GM12878 (cell line): ENCODE data around the gene MCCD1. TPM values are rescaled to one million over a fixed set of nuclear protein-coding genes. Genes with fewer than 3 reads are reported as not detected.

ENCODE experiments used
- ATAC-seq: fragments of 200-7000 bp; cut with Tn5 transposase; 3 replicates; pipeline ENCODE4 v1.9.1; 2020; ENCODE audit warnings: mild to moderate bottlenecking, moderate library complexity
- BruUV-seq: library from RNA; stranded (reverse); fragments of 400-500 nt; replicated peaks from 2 replicates; lab custom pipeline; 2021; lab: Mats Ljungman, UMichigan
- CTCF ChIA-PET: fragments of 300-600 bp; sonication (Branson Sonifier 250); formaldehyde crosslinking; extraction: SDS; loops from one replicate; lab custom pipeline; 2021; ENCODE audit warnings: inconsistent platforms; lab: Yijun Ruan, JAX
- POLR2A ChIA-PET: fragments of 350-600 bp; formaldehyde crosslinking; extraction: SDS; loops from one replicate; lab custom pipeline; 2021; ENCODE audit warnings: inconsistent platforms; lab: Charles Lee
- RAD21 ChIA-PET: fragments of 300-600 bp; sonication (Branson Sonifier 250); formaldehyde crosslinking; loops from one replicate; lab custom pipeline; 2023; ENCODE audit warnings: antibody characterized with exemption; ENCODE audit not compliant: unreplicated experiment; lab: Charles Lee
- SMC1A ChIA-PET: fragments of 300-600 bp; sonication (Branson Sonifier 250); formaldehyde crosslinking; loops from one replicate; lab custom pipeline; 2023; ENCODE audit not compliant: unreplicated experiment, uncharacterized antibody; lab: Charles Lee
- DNase-seq: peaks from one replicate; pipeline ENCODE4 v3.0.0-alpha.2; 2011; ENCODE audit warnings: low read depth, low spot score
- FAIRE-seq: peaks from 3 replicates; lab custom pipeline; 2011; peaks lifted over from hg19 to GRCh38; lab: Jason Lieb, UNC
- H2AFZ ChIP-seq: 2 replicates; pipeline ENCODE4 v1.6.0; 2011; ENCODE audit warnings: low read depth, low read length, control low read depth; ENCODE audit not compliant: control insufficient read depth
- H3K27ac ChIP-seq: 2 replicates; pipeline ENCODE4 v1.5.1; 2011; ENCODE audit warnings: control low read depth; ENCODE audit not compliant: control insufficient read depth, insufficient read depth
- H3K27me3 ChIP-seq, 2 experiments: replicated peaks in 1 of 2; 2 replicates each; pipeline versions ENCODE4 v1.6.0 to v1.6.1; 2011; ENCODE audit warnings: low read length in 1 of 2; ENCODE audit not compliant: control insufficient read depth in 2 of 2, insufficient read depth in 2 of 2
- H3K36me3 ChIP-seq, 2 experiments: 2 replicates each; pipeline ENCODE4 v1.5.1; 2011; ENCODE audit warnings: low read length in 1 of 2; ENCODE audit not compliant: control insufficient read depth in 2 of 2, insufficient read depth in 2 of 2
- H3K4me1 ChIP-seq: 2 replicates; pipeline ENCODE4 v1.6.1; 2011; ENCODE audit warnings: mild to moderate bottlenecking, low read length, moderate library complexity, mixed read lengths; ENCODE audit not compliant: control insufficient read depth, insufficient read depth
- H3K4me2 ChIP-seq: 2 replicates; pipeline ENCODE4 v1.6.0; 2011; ENCODE audit warnings: control low read depth; ENCODE audit not compliant: control insufficient read depth, insufficient read depth
- H3K4me3 ChIP-seq: fragments of 200-600 bp; sonication (generic); 2 replicates; pipeline ENCODE4 v1.5.1; 2016
- H3K79me2 ChIP-seq: 2 replicates; pipeline ENCODE4 v1.6.0; 2011; ENCODE audit warnings: low read length; ENCODE audit not compliant: control insufficient read depth, insufficient read depth
- H3K9ac ChIP-seq: 2 replicates; pipeline ENCODE4 v1.8.0; 2011; ENCODE audit warnings: low read length, control low read depth, mixed read lengths; ENCODE audit not compliant: control insufficient read depth, insufficient read depth
- H3K9me3 ChIP-seq: replicated peaks from 3 replicates; pipeline ENCODE4 v1.5.1; 2011; ENCODE audit warnings: mild to moderate bottlenecking, low read length; ENCODE audit not compliant: control insufficient read depth, insufficient read depth
- H4K20me1 ChIP-seq: 2 replicates; pipeline ENCODE4 v1.6.0; 2011; ENCODE audit not compliant: control insufficient read depth, insufficient read depth
- CBFB ChIP-seq: IDR thresholded peaks from 2 replicates; pipeline ENCODE4 v1.6.1; 2016; ENCODE audit warnings: antibody characterized with exemption, low read depth
- KLF5 ChIP-seq: fragments of 450-650 bp; IDR thresholded peaks from 2 replicates; pipeline ENCODE4 v1.6.1; 2014; ENCODE audit warnings: mild to moderate bottlenecking; ENCODE audit not compliant: partially characterized antibody
- WGBS: methylation state at CpG from one replicate; pipeline ENCODE4 v1.1.6; 2016; ENCODE audit warnings: low lambda C conversion rate; ENCODE audit not compliant: insufficient replicate concordance, insufficient coverage; ENCODE audit errors: missing lambda C conversion rate; 5-methylcytosine and 5-hydroxymethylcytosine counted together
- in situ Hi-C: fragments of 300-500 bp; cut with MboI; formaldehyde crosslinking; loops from 9 replicates; pipeline ENCODE4 v1.14.3; 2018; ENCODE audit warnings: mixed read lengths
- intact Hi-C: fragments of 100-400 bp; cut with micrococcal nuclease; formaldehyde crosslinking; loops from one replicate; pipeline ENCODE4 v1.14.2; 2022; ENCODE audit not compliant: unreplicated experiment
- polyA plus RNA-seq, 11 experiments: library from polyadenylated mRNA; depleted of rRNA in 4 of 11; unstranded in 6 of 11; stranded (reverse) in 5 of 11; fragments of >200 nt; fragmentation: Nextera tagmentation in 4 of 11; fragmentation: Illumina TruSeq in 1 of 11; extraction: Ambion mirVana in 4 of 11; extraction: Trizol in 1 of 11; gene quantifications; 1 replicate in 1 of 11; 2 replicates in 10 of 11; pipeline versions ENCODE4 v1.2.1 to v1.2.3, GENCODE V29; 2011 to 2016; ENCODE audit warnings: inconsistent platforms in 2 of 11, missing spikeins in 2 of 11, low read depth in 1 of 11
- small RNA-seq: library from RNA; depleted of rRNA; stranded (forward); fragments of <200 nt; gene quantifications from one replicate; pipeline ENCODE3, GENCODE V24; 2014
- total RNA-seq, 4 experiments: library from RNA; depleted of rRNA in 3 of 4; stranded (reverse); fragments of >200 nt in 3 of 4; fragmentation: Illumina TruSeq in 1 of 4; extraction: Trizol in 1 of 4; gene quantifications; 2 replicates each; pipeline versions ENCODE4 v1.2.1 to v1.2.3, GENCODE V29; 2013 to 2021

MCCD1 gene
- total and polyA plus RNA-seq, 10 of the 15 experiments (the other 5 are each of a cell fraction or from before 2014, with no cell fraction given), result not detected

DNA sequence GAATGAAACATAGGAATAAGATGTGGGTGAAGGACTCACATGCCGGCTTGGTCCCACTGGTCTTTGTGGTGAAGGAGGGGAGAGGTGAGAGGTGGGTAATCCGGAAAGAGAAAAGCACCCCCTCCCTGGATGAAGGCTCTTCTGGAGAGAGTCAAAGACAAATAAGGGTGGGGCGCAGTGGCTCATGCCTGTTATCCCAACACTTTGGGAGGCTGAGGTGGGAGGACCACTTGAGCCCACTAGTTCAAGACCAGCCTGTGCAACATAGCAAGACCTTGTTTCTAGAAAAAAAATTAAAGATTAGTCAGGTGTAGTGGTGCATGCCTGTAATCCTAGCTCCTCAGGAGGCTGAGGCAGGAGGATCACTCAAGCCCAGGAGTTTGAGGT is 50.4 kb downstream of the MCCD1 start:
- H3K27me3 ChIP-seq, result no peaks in the 10 kb centered on the region
- TF ChIP-seq CBFB, result 0 out of 2 replicates have a peak, but pooled peaks have one; percentile 10
- no peak for TF ChIP-seq KLF5
- POLR2A ChIA-PET, result interaction anchor here (5.2 to 17.1 kb wide), 5 partner anchors 5 to 29 kb away, joined by 42 to 282 read pairs (median 222); partner anchors contain the start of genes ATP6V1G2, LST1, LTB and NCR3
- peaks cover 80% of the 10 kb centered on the region for H3K79me2 ChIP-seq
- WGBS, result 34% methylated on average over 3 of the region's 3 CpGs
- no peak overlapping the region for H3K9ac ChIP-seq
- SMC1A ChIA-PET, result interaction anchor here (2.4 to 45.5 kb wide), 3 partner anchors 16 to 31 kb away, joined by 8 to 1989 read pairs (median 523); partner anchors contain the start of genes ATP6V1G2, DDX39B, LTA and NCR3
- peak overlapping the region; percentile 95 for H3K4me2 ChIP-seq
- RAD21 ChIA-PET, result interaction anchor here (6.2 to 17.5 kb wide), 3 partner anchors 9 to 26 kb away, joined by 53 to 620 read pairs (median 466); partner anchors contain the start of genes ATP6V1G2, LTA, NCR3 and NFKBIL1
- no peak for FAIRE-seq
- no peak for DNase-seq
- CTCF ChIA-PET, result interaction anchor here (1.1 to 31.0 kb wide), 3 partner anchors 14 to 85 kb away, joined by 3 to 2098 read pairs (median 789); partner anchors contain the start of genes ATP6V1G2, DDX39B, LST1 and LTA
- H3K27ac ChIP-seq, result peak overlapping the region; percentile 91
- peaks cover 0 to 7% of the 10 kb centered on the region in 2 experiments; a peak in 2 of 4 replicates for H3K36me3 ChIP-seq
- H4K20me1 ChIP-seq, result no peaks in the 10 kb centered on the region
- in situ Hi-C loops, result no loop called here
- ATAC-seq, result no peak
- H2AFZ ChIP-seq, result no peak overlapping the region
- H3K4me1 ChIP-seq, result peaks cover 39% of the 10 kb centered on the region
- peak overlapping the region; percentile 93; the same call in 1 of the 2 replicates for H3K4me3 ChIP-seq
- H3K9me3 ChIP-seq, result no peaks in the 10 kb centered on the region
- BruUV-seq, result no TSS peak
- intact Hi-C loops, result no loop called here

Small RNA genes within 50 kb of the gene (small RNA-seq; reads per million reads assigned to genes)
- gene AL663061.1 (not detected), gene RF00019 (not detected), gene SNORD117 (188 reads per million, percentile 99 among the genes with 10 or more reads in this experiment), gene SNORD84 (not detected)

Other genes with a start within 250 kb of the MCCD1 start
Only the 7 nearest of the 30 such genes appear.
- 21.6 and 21.9 TPM in 2 replicates for gene MICB, start 30.8 kb upstream of the MCCD1 start, total RNA-seq (2014; rRNA removed)
- 17.6 TPM in 2 replicates for gene MICB, start 30.8 kb upstream of the MCCD1 start, total RNA-seq (2014; rRNA removed; fragmentation: Illumina TruSeq; extraction: Trizol)
- gene MICB, start 30.8 kb upstream of the MCCD1 start, total RNA-seq (2021), result 15.6 and 18.0 TPM in 2 replicates
- 26.6 and 37.1 TPM in 2 replicates for gene MICB, start 30.8 kb upstream of the MCCD1 start, polyA plus RNA-seq (2011; rRNA removed)
- 25.2 and 29.8 TPM in 2 replicates for gene MICB, start 30.8 kb upstream of the MCCD1 start, polyA plus RNA-seq (2014; fragmentation: Illumina TruSeq; extraction: Trizol)
- gene MICB, start 30.8 kb upstream of the MCCD1 start, polyA plus RNA-seq (2014; fragmentation: Nextera tagmentation; extraction: Ambion mirVana), result 10 to 100 TPM in 1 of 2 experiments, 1 to 10 TPM in 1; 9.0 to 11.3 TPM
- 23.7 and 25.5 TPM in 2 replicates for gene MICB, start 30.8 kb upstream of the MCCD1 start, polyA plus RNA-seq (2014; rRNA removed)
- gene MICB, start 30.8 kb upstream of the MCCD1 start, polyA plus RNA-seq (2016; fragmentation: Nextera tagmentation; extraction: Ambion mirVana), result 10 to 100 TPM; 12.1 to 12.6 TPM
- gene DDX39B, start 13.0 kb downstream of the MCCD1 start, total RNA-seq (2014; rRNA removed), result 542 and 564 TPM in 2 replicates
- 316 and 317 TPM in 2 replicates for gene DDX39B, start 13.0 kb downstream of the MCCD1 start, total RNA-seq (2014; rRNA removed; fragmentation: Illumina TruSeq; extraction: Trizol)
- gene DDX39B, start 13.0 kb downstream of the MCCD1 start, total RNA-seq (2021), result 337 and 345 TPM in 2 replicates
- gene DDX39B, start 13.0 kb downstream of the MCCD1 start, polyA plus RNA-seq (2011; rRNA removed), result 399 and 625 TPM in 2 replicates
- gene DDX39B, start 13.0 kb downstream of the MCCD1 start, polyA plus RNA-seq (2014; fragmentation: Illumina TruSeq; extraction: Trizol), result 379 and 384 TPM in 2 replicates
- gene DDX39B, start 13.0 kb downstream of the MCCD1 start, polyA plus RNA-seq (2014; fragmentation: Nextera tagmentation; extraction: Ambion mirVana), result 100 to 1,000 TPM; 271 to 277 TPM
- 661 and 728 TPM in 2 replicates for gene DDX39B, start 13.0 kb downstream of the MCCD1 start, polyA plus RNA-seq (2014; rRNA removed)
- 100 to 1,000 TPM; 275 to 296 TPM for gene DDX39B, start 13.0 kb downstream of the MCCD1 start, polyA plus RNA-seq (2016; fragmentation: Nextera tagmentation; extraction: Ambion mirVana)
- 2.2 and 2.5 TPM in 2 replicates for gene ATP6V1G2, start 17.6 kb downstream of the MCCD1 start, total RNA-seq (2014; rRNA removed)
- gene ATP6V1G2, start 17.6 kb downstream of the MCCD1 start, total RNA-seq (2014; rRNA removed; fragmentation: Illumina TruSeq; extraction: Trizol), result 2.7 and 2.9 TPM in 2 replicates
- 2.5 and 3.5 TPM in 2 replicates for gene ATP6V1G2, start 17.6 kb downstream of the MCCD1 start, total RNA-seq (2021)
- 8.9 and 11.1 TPM in 2 replicates for gene ATP6V1G2, start 17.6 kb downstream of the MCCD1 start, polyA plus RNA-seq (2011; rRNA removed)
- 4.3 and 4.9 TPM in 2 replicates for gene ATP6V1G2, start 17.6 kb downstream of the MCCD1 start, polyA plus RNA-seq (2014; fragmentation: Illumina TruSeq; extraction: Trizol)
- gene ATP6V1G2, start 17.6 kb downstream of the MCCD1 start, polyA plus RNA-seq (2014; fragmentation: Nextera tagmentation; extraction: Ambion mirVana), result under 1 TPM; 0.45 to 0.58 TPM
- 2.6 and 3.5 TPM in 2 replicates for gene ATP6V1G2, start 17.6 kb downstream of the MCCD1 start, polyA plus RNA-seq (2014; rRNA removed)
- 1 to 10 TPM; 2.8 to 3.1 TPM for gene ATP6V1G2, start 17.6 kb downstream of the MCCD1 start, polyA plus RNA-seq (2016; fragmentation: Nextera tagmentation; extraction: Ambion mirVana)
- gene NFKBIL1, start 18.6 kb downstream of the MCCD1 start, total RNA-seq (2014; rRNA removed), result 11.2 and 14.1 TPM in 2 replicates
- 5.3 and 5.4 TPM in 2 replicates for gene NFKBIL1, start 18.6 kb downstream of the MCCD1 start, total RNA-seq (2014; rRNA removed; fragmentation: Illumina TruSeq; extraction: Trizol)
- 11.9 and 12.0 TPM in 2 replicates for gene NFKBIL1, start 18.6 kb downstream of the MCCD1 start, total RNA-seq (2021)
- gene NFKBIL1, start 18.6 kb downstream of the MCCD1 start, polyA plus RNA-seq (2011; rRNA removed), result 3.1 and 5.9 TPM in 2 replicates
- gene NFKBIL1, start 18.6 kb downstream of the MCCD1 start, polyA plus RNA-seq (2014; fragmentation: Illumina TruSeq; extraction: Trizol), result 0.65 and 1.5 TPM in 2 replicates
- under 1 TPM; 0.19 to 0.64 TPM for gene NFKBIL1, start 18.6 kb downstream of the MCCD1 start, polyA plus RNA-seq (2014; fragmentation: Nextera tagmentation; extraction: Ambion mirVana)
- gene NFKBIL1, start 18.6 kb downstream of the MCCD1 start, polyA plus RNA-seq (2014; rRNA removed), result 13.9 and 15.1 TPM in 2 replicates
- gene NFKBIL1, start 18.6 kb downstream of the MCCD1 start, polyA plus RNA-seq (2016; fragmentation: Nextera tagmentation; extraction: Ambion mirVana), result 10 to 100 TPM in 1 of 2 experiments, 1 to 10 TPM in 1; 8.2 to 11.1 TPM
- 50.0 and 50.2 TPM in 2 replicates for gene LTA, start 43.3 kb downstream of the MCCD1 start, total RNA-seq (2014; rRNA removed)
- 35.8 and 36.4 TPM in 2 replicates for gene LTA, start 43.3 kb downstream of the MCCD1 start, total RNA-seq (2014; rRNA removed; fragmentation: Illumina TruSeq; extraction: Trizol)
- 69.8 and 72.5 TPM in 2 replicates for gene LTA, start 43.3 kb downstream of the MCCD1 start, total RNA-seq (2021)
- 10.6 and 27.5 TPM in 2 replicates for gene LTA, start 43.3 kb downstream of the MCCD1 start, polyA plus RNA-seq (2011; rRNA removed)
- 84.7 and 94.0 TPM in 2 replicates for gene LTA, start 43.3 kb downstream of the MCCD1 start, polyA plus RNA-seq (2014; fragmentation: Illumina TruSeq; extraction: Trizol)
- gene LTA, start 43.3 kb downstream of the MCCD1 start, polyA plus RNA-seq (2014; fragmentation: Nextera tagmentation; extraction: Ambion mirVana), result 100 to 1,000 TPM in 1 of 2 experiments, 10 to 100 TPM in 1; 87.8 to 100 TPM
- gene LTA, start 43.3 kb downstream of the MCCD1 start, polyA plus RNA-seq (2014; rRNA removed), result 40.8 and 46.9 TPM in 2 replicates
- gene LTA, start 43.3 kb downstream of the MCCD1 start, polyA plus RNA-seq (2016; fragmentation: Nextera tagmentation; extraction: Ambion mirVana), result 10 to 100 TPM; 80.3 to 88.3 TPM
- 89.1 and 92.9 TPM in 2 replicates for gene TNF, start 46.6 kb downstream of the MCCD1 start, total RNA-seq (2014; rRNA removed)
- 68.6 and 70.2 TPM in 2 replicates for gene TNF, start 46.6 kb downstream of the MCCD1 start, total RNA-seq (2014; rRNA removed; fragmentation: Illumina TruSeq; extraction: Trizol)
- gene TNF, start 46.6 kb downstream of the MCCD1 start, total RNA-seq (2021), result 80.5 and 83.9 TPM in 2 replicates
- 15.0 and 22.7 TPM in 2 replicates for gene TNF, start 46.6 kb downstream of the MCCD1 start, polyA plus RNA-seq (2011; rRNA removed)
- 50.6 and 74.3 TPM in 2 replicates for gene TNF, start 46.6 kb downstream of the MCCD1 start, polyA plus RNA-seq (2014; fragmentation: Illumina TruSeq; extraction: Trizol)
- gene TNF, start 46.6 kb downstream of the MCCD1 start, polyA plus RNA-seq (2014; fragmentation: Nextera tagmentation; extraction: Ambion mirVana), result 10 to 100 TPM; 18.0 to 30.2 TPM
- gene TNF, start 46.6 kb downstream of the MCCD1 start, polyA plus RNA-seq (2014; rRNA removed), result 94.8 and 97.1 TPM in 2 replicates
- 10 to 100 TPM; 49.4 to 53.5 TPM for gene TNF, start 46.6 kb downstream of the MCCD1 start, polyA plus RNA-seq (2016; fragmentation: Nextera tagmentation; extraction: Ambion mirVana)
- gene LTB, start 53.5 kb downstream of the MCCD1 start, total RNA-seq (2014; rRNA removed), result 37.9 and 48.6 TPM in 2 replicates
- gene LTB, start 53.5 kb downstream of the MCCD1 start, total RNA-seq (2014; rRNA removed; fragmentation: Illumina TruSeq; extraction: Trizol), result 22.6 and 23.3 TPM in 2 replicates
- 46.8 and 50.9 TPM in 2 replicates for gene LTB, start 53.5 kb downstream of the MCCD1 start, total RNA-seq (2021)
- gene LTB, start 53.5 kb downstream of the MCCD1 start, polyA plus RNA-seq (2011; rRNA removed), result 3.2 and 4.9 TPM in 2 replicates
- 2.7 and 10.0 TPM in 2 replicates for gene LTB, start 53.5 kb downstream of the MCCD1 start, polyA plus RNA-seq (2014; fragmentation: Illumina TruSeq; extraction: Trizol)
- 1 to 10 TPM in 1 of 2 experiments, under 1 TPM in 1; 0.71 to 5.9 TPM for gene LTB, start 53.5 kb downstream of the MCCD1 start, polyA plus RNA-seq (2014; fragmentation: Nextera tagmentation; extraction: Ambion mirVana)
- gene LTB, start 53.5 kb downstream of the MCCD1 start, polyA plus RNA-seq (2014; rRNA removed), result 74.3 and 91.2 TPM in 2 replicates
- 10 to 100 TPM; 16.6 to 24.0 TPM for gene LTB, start 53.5 kb downstream of the MCCD1 start, polyA plus RNA-seq (2016; fragmentation: Nextera tagmentation; extraction: Ambion mirVana)